Liver (tissue), 3 donors: ENCODE measurements around the gene KRTAP4-4.

Source experiments
- ATF3 ChIP-seq: IDR thresholded peaks from 2 replicates; pipeline ENCODE4 v1.6.1; 2016; ENCODE audit warnings: antibody characterized with exemption
- CTCF ChIP-seq: fragments of 150-350 bp; IDR thresholded peaks from 2 replicates; pipeline ENCODE4 v1.5.1; 2017; ENCODE audit warnings: improper control_type of control experiment, low read depth, low read length; ENCODE audit not compliant: missing input control
- EGR1 ChIP-seq, 2 donors: IDR thresholded peaks; 2 replicates each; pipeline ENCODE4 v1.6.1; 2016 to 2018; ENCODE audit warnings: antibody characterized with exemption in 2 of 2, low read depth in 2 of 2
- GABPA ChIP-seq, 2 donors: IDR thresholded peaks in 1 of 2; conservative IDR thresholded peaks in 1 of 2; 2 replicates each; pipeline ENCODE4 v1.6.1; 2016; ENCODE audit warnings: antibody characterized with exemption in 2 of 2, mild to moderate bottlenecking in 1 of 2, moderate library complexity in 1 of 2
- HNF4A ChIP-seq, 2 donors: conservative IDR thresholded peaks; 2 replicates each; pipeline ENCODE4 v1.6.1; 2016; ENCODE audit warnings: antibody characterized with exemption in 2 of 2, mild to moderate bottlenecking in 2 of 2
- HNF4G ChIP-seq: IDR thresholded peaks from 2 replicates; pipeline ENCODE4 v1.6.1; 2016; ENCODE audit warnings: antibody characterized with exemption
- MAX ChIP-seq: IDR thresholded peaks from 2 replicates; pipeline ENCODE4 v1.6.1; 2016; ENCODE audit warnings: antibody characterized with exemption
- NR2F2 ChIP-seq: IDR thresholded peaks from 2 replicates; pipeline ENCODE4 v1.6.1; 2016; ENCODE audit warnings: antibody characterized with exemption
- REST ChIP-seq: IDR thresholded peaks from 2 replicates; pipeline ENCODE4 v1.6.1; 2016; ENCODE audit warnings: antibody characterized with exemption, mild to moderate bottlenecking
- SP1 ChIP-seq: IDR thresholded peaks from 2 replicates; pipeline ENCODE4 v1.6.1; 2018; ENCODE audit warnings: antibody characterized with exemption, mild to moderate bottlenecking
- TAF1 ChIP-seq: conservative IDR thresholded peaks from 2 replicates; pipeline ENCODE4 v1.6.1; 2016; ENCODE audit warnings: antibody characterized with exemption, mild to moderate bottlenecking
- ZBTB33 ChIP-seq: IDR thresholded peaks from 2 replicates; pipeline ENCODE4 v1.6.1; 2016; ENCODE audit warnings: antibody characterized with exemption
- donor health status: healthy.
- donor health status: healthy.

GRCh38 chr17:41163828-41164227 lies 3.3 kb upstream of the KRTAP4-4 start:
- TF ChIP-seq CTCF (no peak), MAX (no peak), NR2F2 (no peak), EGR1 (IDR thresholded peaks at IDR 0.05; ENCODE audit: low read depth in 2 of 2) (no peak), GABPA (IDR thresholded peaks at IDR 0.05 in 1 of 2, conservative IDR thresholded peaks at IDR 0.05 in 1 of 2) (no peak), SP1 (no peak), ATF3 (no peak), TAF1 (no peak), REST (no peak), HNF4G (no peak), HNF4A (conservative IDR thresholded peaks at IDR 0.05) (no peak), ZBTB33 (no peak)
